GM18951 (cell line): Measurements from ENCODE around the gene IL2RA.
"Not testable (repeated sequence)": the region's sequence is repeated elsewhere in the genome, so short reads cannot be mapped to it uniquely, and the experiment has no call there.

Experiments used
- POLR2A ChIP-seq: IDR thresholded peaks from 4 replicates; pipeline ENCODE4 v1.6.1; 2011; ENCODE audit warnings: mild to moderate bottlenecking; ENCODE audit not compliant: insufficient read length, insufficient read depth; ENCODE audit errors: extremely low read depth
- in situ Hi-C: fragments of 300-500 bp; cut with MboI; formaldehyde crosslinking; loops from one replicate; pipeline ENCODE4 v1.12.0; 2022; ENCODE audit warnings: low sequenced_read_pairs, mixed read lengths, inconsistent platforms; ENCODE audit not compliant: unreplicated experiment

IL2RA gene

GRCh38 chr10:6074489-6075301 is 12.5 kb upstream of the IL2RA start:
- in situ Hi-C loops, result no loop called here
- no peak for TF ChIP-seq POLR2A

GRCh38 chr10:6072215-6072934 is 10.2 kb upstream of the IL2RA start:
- no peak for TF ChIP-seq POLR2A
- in situ Hi-C loops, result no loop called here

GRCh38 chr10:6071181-6072175 is 9.3 kb upstream of the IL2RA start:
- TF ChIP-seq POLR2A, result no peak
- in situ Hi-C loops, result no loop called here

- no peak for TF ChIP-seq POLR2A
- in situ Hi-C loops, result no loop called here
Measured at GRCh38 chr10:6070660-6071059, 8.5 kb upstream of the IL2RA start.

- no peak for TF ChIP-seq POLR2A
- in situ Hi-C loops, result no loop called here
Measured at GRCh38 chr10:6069081-6069931, 7.1 kb upstream of the IL2RA start.

- in situ Hi-C loops, result no loop called here
- no peak for TF ChIP-seq POLR2A
Measured at GRCh38 chr10:6068422-6068821, 6.3 kb upstream of the IL2RA start.

- TF ChIP-seq POLR2A, result no peak
- in situ Hi-C loops, result no loop called here
Measured at GRCh38 chr10:6068006-6068405, 5.8 kb upstream of the IL2RA start.

GRCh38 chr10:6067457-6067856 is 5.3 kb upstream of the IL2RA start:
- in situ Hi-C loops, result no loop called here
- no peak for TF ChIP-seq POLR2A

- TF ChIP-seq POLR2A, result no peak
- in situ Hi-C loops, result no loop called here
Measured at GRCh38 chr10:6065835-6066234, 3.7 kb upstream of the IL2RA start.

GRCh38 chr10:6065406-6065805 is 3.2 kb upstream of the IL2RA start:
- in situ Hi-C loops, result no loop called here
- no peak for TF ChIP-seq POLR2A

- in situ Hi-C loops, result not testable (repeated sequence)
Measured at GRCh38 chr10:6064726-6065125, 2.6 kb upstream of the IL2RA start.

- TF ChIP-seq POLR2A, result no peak
- in situ Hi-C loops, result no loop called here
Measured at GRCh38 chr10:6064119-6064518, 2.0 kb upstream of the IL2RA start.

- in situ Hi-C loops, result no loop called here
- no peak for TF ChIP-seq POLR2A
Measured at GRCh38 chr10:6061056-6061455, 1.1 kb downstream of the IL2RA start.

- TF ChIP-seq POLR2A, result no peak
- in situ Hi-C loops, result no loop called here
Measured at GRCh38 chr10:6059506-6059905, 2.7 kb downstream of the IL2RA start.
